ENCODE data around the gene TRIM59.
"Not testable (repeated sequence)": the region's sequence is repeated elsewhere in the genome, so short reads cannot be mapped to it uniquely, and the experiment has no call there.

The TRIM59 gene

GRCh38 chr3:160459450-160459970 is 9.9 kb upstream of the TRIM59 start:
- DNase-seq = no peak

- no peak for DNase-seq
These were observed 8.6 kb upstream of the TRIM59 start for GRCh38 chr3:160458151-160458550.

GRCh38 chr3:160455846-160456245 is 6.3 kb upstream of the TRIM59 start:
- DNase-seq = no peak

GRCh38 chr3:160454995-160455394 is 5.4 kb upstream of the TRIM59 start:
- no peak for DNase-seq

- not testable (repeated sequence) for DNase-seq
These were observed 2.7 kb upstream of the TRIM59 start for GRCh38 chr3:160452251-160452650.

- DNase-seq = no peak
These were observed 2.0 kb upstream of the TRIM59 start for GRCh38 chr3:160451602-160452001.

GRCh38 chr3:160450846-160451245 is 1.3 kb upstream of the TRIM59 start:
- no peak for DNase-seq

- DNase-seq = no peak
These were observed 546 bp downstream of the TRIM59 start for GRCh38 chr3:160448845-160449635.

GRCh38 chr3:160447544-160447943 is 2.0 kb downstream of the TRIM59 start:
- DNase-seq = no peak

- no peak for DNase-seq
These were observed 3.0 kb downstream of the TRIM59 start for GRCh38 chr3:160446522-160447056.

GRCh38 chr3:160445854-160446253 is 3.7 kb downstream of the TRIM59 start:
- DNase-seq = no peak

- no peak for DNase-seq
These were observed 5.2 kb downstream of the TRIM59 start for GRCh38 chr3:160444411-160444810.

GRCh38 chr3:160440687-160441086 is 8.9 kb downstream of the TRIM59 start:
- no peak for DNase-seq

- no peak for DNase-seq
These were observed 12.5 kb downstream of the TRIM59 start for GRCh38 chr3:160437083-160437455.

- no peak for DNase-seq
These were observed 13.8 kb downstream of the TRIM59 start for GRCh38 chr3:160435747-160436146.

GRCh38 chr3:160435095-160435494 is 14.5 kb downstream of the TRIM59 start:
- DNase-seq = no peak

GRCh38 chr3:160434071-160434470 is 15.5 kb downstream of the TRIM59 start:
- DNase-seq = no peak

- DNase-seq = no peak
These were observed 21.7 kb downstream of the TRIM59 start for GRCh38 chr3:160427832-160428424.

GRCh38 chr3:160417311-160417710 is 32.3 kb downstream of the TRIM59 start:
- DNase-seq = no peak

- DNase-seq = peak; percentile 6
These were observed 35.9 kb downstream of the TRIM59 start for GRCh38 chr3:160413613-160414248.

- DNase-seq = no peak
These were observed 37.1 kb downstream of the TRIM59 start for GRCh38 chr3:160412477-160412876.

GRCh38 chr3:160409812-160410610 is 39.6 kb downstream of the TRIM59 start:
- no peak for DNase-seq
